ENCODE data around the gene FAM222A.

Gene FAM222A

GRCh38 chr12:109798691-109799090 is 85.1 kb downstream of the FAM222A start:
- H4K20me1 ChIP-seq (ENCODE audit: control insufficient read depth, insufficient read depth, low read depth, low read length): no peaks in the 10 kb centered on the region
- H3K4me1 ChIP-seq (ENCODE audit: control insufficient read depth, low read length): no peaks in the 10 kb centered on the region
- H3K9me2 ChIP-seq (replicated peaks; ENCODE audit: control insufficient read depth, low read length): no peaks in the 10 kb centered on the region
- no peaks in the 10 kb centered on the region for H3K27me3 ChIP-seq (ENCODE audit: control insufficient read depth, low read length)
- TF ChIP-seq EZH2phosphoT487 (IDR thresholded peaks at IDR 0.05; ENCODE audit: borderline replicate concordance, low read length) (no peak), CTCF (IDR thresholded peaks at IDR 0.05; ENCODE audit: low read depth, low read length, poor library complexity, severe bottlenecking) (no peak)
- no peaks in the 10 kb centered on the region for H3K9me3 ChIP-seq (ENCODE audit: control insufficient read depth, insufficient read depth, low read length)
- H3K4me3 ChIP-seq (ENCODE audit: low read length): no peak overlapping the region
- H3K4me2 ChIP-seq (ENCODE audit: low read length): no peak overlapping the region
- no peaks in the 10 kb centered on the region for H3K79me2 ChIP-seq (ENCODE audit: control insufficient read depth, low read length)
- H3K27ac ChIP-seq (ENCODE audit: low read depth, low read length): no peak overlapping the region
- no peaks in the 10 kb centered on the region for H3F3A ChIP-seq (ENCODE audit: control insufficient read depth, insufficient read depth)
- no peaks in the 10 kb centered on the region for H3K36me3 ChIP-seq (ENCODE audit: control insufficient read depth, low read length)

GRCh38 chr12:109800536-109800935 is 86.9 kb downstream of the FAM222A start:
- Histone ChIP-seq H3K79me2 (ENCODE audit: control insufficient read depth, low read length) (no peaks in the 10 kb centered on the region), H3K4me2 (ENCODE audit: low read length) (no peak overlapping the region), H3K9me3 (ENCODE audit: control insufficient read depth, insufficient read depth, low read length) (no peaks in the 10 kb centered on the region), H4K20me1 (ENCODE audit: control insufficient read depth, insufficient read depth, low read depth, low read length) (no peaks in the 10 kb centered on the region), H3K9me2 (replicated peaks; ENCODE audit: control insufficient read depth, low read length) (no peaks in the 10 kb centered on the region), H3F3A (ENCODE audit: control insufficient read depth, insufficient read depth) (no peaks in the 10 kb centered on the region), H3K27ac (ENCODE audit: low read depth, low read length) (no peak overlapping the region), H3K4me1 (ENCODE audit: control insufficient read depth, low read length) (no peaks in the 10 kb centered on the region), H3K4me3 (ENCODE audit: low read length) (no peak overlapping the region), H3K27me3 (ENCODE audit: control insufficient read depth, low read length) (no peaks in the 10 kb centered on the region), H3K36me3 (ENCODE audit: control insufficient read depth, low read length) (no peaks in the 10 kb centered on the region)
- no peak for TF ChIP-seq CTCF (IDR thresholded peaks at IDR 0.05; ENCODE audit: low read depth, low read length, poor library complexity, severe bottlenecking)
- no peak for TF ChIP-seq EZH2phosphoT487 (IDR thresholded peaks at IDR 0.05; ENCODE audit: borderline replicate concordance, low read length)

GRCh38 chr12:109802828-109803227 is 89.2 kb downstream of the FAM222A start:
- no peak overlapping the region for H3K4me2 ChIP-seq (ENCODE audit: low read length)
- TF ChIP-seq CTCF (IDR thresholded peaks at IDR 0.05; ENCODE audit: low read depth, low read length, poor library complexity, severe bottlenecking) (no peak), EZH2phosphoT487 (IDR thresholded peaks at IDR 0.05; ENCODE audit: borderline replicate concordance, low read length) (no peak)
- no peaks in the 10 kb centered on the region for H3F3A ChIP-seq (ENCODE audit: control insufficient read depth, insufficient read depth)
- H3K27me3 ChIP-seq (ENCODE audit: control insufficient read depth, low read length): no peaks in the 10 kb centered on the region
- H3K9me2 ChIP-seq (replicated peaks; ENCODE audit: control insufficient read depth, low read length): no peaks in the 10 kb centered on the region
- no peaks in the 10 kb centered on the region for H4K20me1 ChIP-seq (ENCODE audit: control insufficient read depth, insufficient read depth, low read depth, low read length)
- H3K27ac ChIP-seq (ENCODE audit: low read depth, low read length): no peak overlapping the region
- H3K79me2 ChIP-seq (ENCODE audit: control insufficient read depth, low read length): no peaks in the 10 kb centered on the region
- H3K9me3 ChIP-seq (ENCODE audit: control insufficient read depth, insufficient read depth, low read length): no peaks in the 10 kb centered on the region
- no peak overlapping the region for H3K4me3 ChIP-seq (ENCODE audit: low read length)
- no peaks in the 10 kb centered on the region for H3K36me3 ChIP-seq (ENCODE audit: control insufficient read depth, low read length)
- H3K4me1 ChIP-seq (ENCODE audit: control insufficient read depth, low read length): no peaks in the 10 kb centered on the region

- no peak overlapping the region for H3K4me3 ChIP-seq (ENCODE audit: low read length)
- no peak for TF ChIP-seq EZH2phosphoT487 (IDR thresholded peaks at IDR 0.05; ENCODE audit: borderline replicate concordance, low read length)
- TF ChIP-seq CTCF (IDR thresholded peaks at IDR 0.05; ENCODE audit: low read depth, low read length, poor library complexity, severe bottlenecking): no peak
These were observed 90.1 kb downstream of the FAM222A start for GRCh38 chr12:109803678-109804077.

More at GRCh38 chr12:109803678-109804077, 90.1 kb downstream of the FAM222A start:
- H3K27me3 ChIP-seq (ENCODE audit: control insufficient read depth, low read length): no peaks in the 10 kb centered on the region
- H3K4me2 ChIP-seq (ENCODE audit: low read length): no peak overlapping the region
- H3K9me3 ChIP-seq (ENCODE audit: control insufficient read depth, insufficient read depth, low read length): no peaks in the 10 kb centered on the region
- H3K4me1 ChIP-seq (ENCODE audit: control insufficient read depth, low read length): no peaks in the 10 kb centered on the region
- no peaks in the 10 kb centered on the region for H3K79me2 ChIP-seq (ENCODE audit: control insufficient read depth, low read length)
- H3K27ac ChIP-seq (ENCODE audit: low read depth, low read length): no peak overlapping the region
- no peaks in the 10 kb centered on the region for H3F3A ChIP-seq (ENCODE audit: control insufficient read depth, insufficient read depth)
- no peaks in the 10 kb centered on the region for H3K36me3 ChIP-seq (ENCODE audit: control insufficient read depth, low read length)
- H4K20me1 ChIP-seq (ENCODE audit: control insufficient read depth, insufficient read depth, low read depth, low read length): no peaks in the 10 kb centered on the region
- H3K9me2 ChIP-seq (replicated peaks; ENCODE audit: control insufficient read depth, low read length): no peaks in the 10 kb centered on the region
